Natural killer cell (primary cell): ENCODE results near the gene BET1. TPM values are rescaled to one million over a fixed set of nuclear protein-coding genes. Genes with fewer than 3 reads are reported as not detected.

Experiments used
- ATAC-seq, 3 donors: fragments of 150-1000 bp in 2 of 3; fragments of 200-7000 bp in 1 of 3; cut with Tn5 transposase; 1 replicate in 1 of 3; 2 replicates in 2 of 3; pipeline ENCODE4 v1.10.0; 2021; ENCODE audit warnings: mild to moderate bottlenecking in 2 of 3, moderate library complexity in 2 of 3
- DNase-seq, 2 donors: peaks; one replicate each; pipeline versions ENCODE4 v3.0.0 to v3.0.0-alpha.2; 2013 to 2021; ENCODE audit warnings: mixed read lengths in 1 of 2
- H3K27ac ChIP-seq: one replicate; pipeline ENCODE4 v1.5.1; 2013; ENCODE audit warnings: mild to moderate bottlenecking, low read length
- H3K27me3 ChIP-seq: one replicate; pipeline ENCODE4 v1.6.1; 2013; ENCODE audit warnings: low read length; ENCODE audit not compliant: control insufficient read depth, insufficient read depth
- H3K36me3 ChIP-seq: one replicate; pipeline ENCODE4 v1.6.1; 2013; ENCODE audit warnings: low read length; ENCODE audit not compliant: control insufficient read depth, insufficient read depth
- H3K4me1 ChIP-seq: one replicate; pipeline ENCODE4 v1.6.1; 2013; ENCODE audit warnings: low read length; ENCODE audit not compliant: control insufficient read depth, insufficient read depth
- H3K4me3 ChIP-seq: one replicate; pipeline ENCODE4 v1.5.1; 2013; ENCODE audit warnings: low read length
- H3K9me3 ChIP-seq: one replicate; pipeline ENCODE4 v1.6.1; 2013; ENCODE audit warnings: low read length; ENCODE audit not compliant: control insufficient read depth, insufficient read depth
- H3K27ac Mint-ChIP-seq, 2 donors: one replicate each; pipeline ENCODE4 v1.8.0; 2022; ENCODE audit warnings: mild to moderate bottlenecking in 2 of 2, mixed read lengths in 2 of 2, moderate library complexity in 1 of 2
- H3K27me3 Mint-ChIP-seq, 2 donors: one replicate each; pipeline ENCODE4 v1.8.0; 2022; ENCODE audit warnings: low read depth in 2 of 2, mixed read lengths in 2 of 2
- H3K36me3 Mint-ChIP-seq: one replicate; pipeline ENCODE4 v1.8.0; 2022; ENCODE audit warnings: mixed read lengths
- H3K4me1 Mint-ChIP-seq, 2 donors: one replicate each; pipeline ENCODE4 v1.8.0; 2022; ENCODE audit warnings: mixed read lengths in 2 of 2
- H3K4me3 Mint-ChIP-seq: one replicate; pipeline ENCODE4 v1.8.0; 2022; ENCODE audit warnings: mild to moderate bottlenecking, moderate library complexity, mixed read lengths
- H3K9me3 Mint-ChIP-seq, 2 donors: one replicate each; pipeline ENCODE4 v1.8.0; 2022; ENCODE audit warnings: mixed read lengths in 2 of 2
- WGBS: methylation state at CpG from one replicate; pipeline ENCODE4 v1.1.7; 2013; ENCODE audit warnings: missing lambda C conversion rate; ENCODE audit not compliant: insufficient coverage; 5-methylcytosine and 5-hydroxymethylcytosine counted together
- intact Hi-C: fragments of 100-400 bp; cut with micrococcal nuclease; formaldehyde crosslinking; loops from one replicate; pipeline ENCODE4 v1.14.2; 2022
- total RNA-seq, 4 donors: library from RNA; stranded (reverse); fragments of 120-200 nt in 1 of 4; gene quantifications; one replicate each; pipeline versions ENCODE4 v1.2.3 to v1.2.4, GENCODE V29; 2013 to 2022
- TF ChIP-seq, protein P1 (sequence below): fragments of 200-600 bp; IDR thresholded peaks from one replicate; pipeline ENCODE4 v1.8.0; 2022; ENCODE audit warnings: antibody characterized with exemption

Gene BET1
- total RNA-seq, 3 donors from 2014 or later (not counting 1 experiment from before 2014, with no cell fraction given) = 13.1 to 14.0 (median 13.9) TPM

DNA sequence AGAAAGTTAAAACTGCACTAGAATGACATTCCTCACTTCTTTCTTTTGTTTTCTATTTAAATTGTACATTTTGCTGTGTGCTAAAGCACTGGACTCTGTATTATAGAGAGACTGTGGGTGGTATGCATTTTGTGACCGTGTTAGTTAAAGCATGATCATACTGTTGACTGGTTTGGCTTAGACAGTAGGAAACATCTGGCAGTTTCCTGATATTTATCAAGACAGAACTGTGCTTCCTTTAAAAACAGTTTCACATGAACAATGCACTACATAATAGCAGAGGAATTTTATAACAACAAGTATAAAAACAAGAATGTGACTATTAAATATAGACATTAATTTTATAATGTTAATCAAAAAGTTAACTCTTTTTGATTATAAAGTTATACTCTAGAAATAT, 59.5 kb downstream of the BET1 start:
- Histone ChIP-seq H3K27me3 (peaks cover 4% of the 10 kb centered on the region), H3K4me1 (no peaks in the 10 kb centered on the region), H3K4me3 (no peak overlapping the region), H3K27ac (no peak overlapping the region), H3K9me3 (no peaks in the 10 kb centered on the region), H3K36me3 (no peaks in the 10 kb centered on the region)
- Mint-ChIP-seq H3K4me1 (no peaks in the 10 kb centered on the region), H3K9me3 (no peaks in the 10 kb centered on the region), H3K27ac (no peak overlapping the region), H3K36me3 (no peaks in the 10 kb centered on the region), H3K27me3 (peaks cover 22 to 27% of the 10 kb centered on the region in 2 donors), H3K4me3 (no peak overlapping the region)
- WGBS = 0% methylated on average over 1 of the region's 1 CpG
- TF ChIP-seq, protein P1, sequence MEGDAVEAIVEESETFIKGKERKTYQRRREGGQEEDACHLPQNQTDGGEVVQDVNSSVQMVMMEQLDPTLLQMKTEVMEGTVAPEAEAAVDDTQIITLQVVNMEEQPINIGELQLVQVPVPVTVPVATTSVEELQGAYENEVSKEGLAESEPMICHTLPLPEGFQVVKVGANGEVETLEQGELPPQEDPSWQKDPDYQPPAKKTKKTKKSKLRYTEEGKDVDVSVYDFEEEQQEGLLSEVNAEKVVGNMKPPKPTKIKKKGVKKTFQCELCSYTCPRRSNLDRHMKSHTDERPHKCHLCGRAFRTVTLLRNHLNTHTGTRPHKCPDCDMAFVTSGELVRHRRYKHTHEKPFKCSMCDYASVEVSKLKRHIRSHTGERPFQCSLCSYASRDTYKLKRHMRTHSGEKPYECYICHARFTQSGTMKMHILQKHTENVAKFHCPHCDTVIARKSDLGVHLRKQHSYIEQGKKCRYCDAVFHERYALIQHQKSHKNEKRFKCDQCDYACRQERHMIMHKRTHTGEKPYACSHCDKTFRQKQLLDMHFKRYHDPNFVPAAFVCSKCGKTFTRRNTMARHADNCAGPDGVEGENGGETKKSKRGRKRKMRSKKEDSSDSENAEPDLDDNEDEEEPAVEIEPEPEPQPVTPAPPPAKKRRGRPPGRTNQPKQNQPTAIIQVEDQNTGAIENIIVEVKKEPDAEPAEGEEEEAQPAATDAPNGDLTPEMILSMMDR = no peak
- ATAC-seq (no peak), DNase-seq (no peak)
- intact Hi-C loops = no loop called here

DNA sequence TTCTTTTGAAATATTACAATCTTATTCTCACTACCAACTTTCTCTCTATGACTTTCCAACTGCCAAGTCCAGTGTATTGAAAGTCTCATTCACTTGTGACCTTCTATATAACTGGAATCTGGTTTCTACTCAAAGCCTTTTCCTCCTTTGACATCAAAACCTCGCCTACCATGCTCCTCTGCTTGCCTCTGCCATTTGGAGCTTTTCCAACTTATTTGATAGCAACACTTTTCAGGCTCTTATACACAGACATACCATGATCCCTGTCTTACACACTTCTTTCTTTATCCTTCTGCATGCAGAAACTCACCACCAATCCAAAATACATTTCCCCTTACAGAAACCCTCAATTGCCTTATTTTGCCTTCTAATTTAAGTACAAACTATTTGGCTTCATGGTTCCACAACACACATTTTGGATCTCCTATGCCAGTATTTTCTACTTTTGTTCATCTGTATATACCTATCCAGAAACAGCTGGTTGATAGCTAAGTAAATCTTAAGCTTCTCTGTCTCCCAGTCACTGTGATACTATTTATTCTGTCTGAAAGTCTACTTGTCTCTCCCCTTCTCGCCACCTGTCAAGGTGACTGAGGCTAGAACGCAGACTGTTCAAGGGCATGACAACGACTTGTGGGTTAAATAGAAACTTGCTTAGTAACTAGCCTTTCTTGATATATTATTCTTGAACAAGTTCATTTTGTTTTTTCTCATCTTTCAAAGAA, 60.2 kb downstream of the BET1 start:
- intact Hi-C loops = no loop called here
- Mint-ChIP-seq H3K4me1 (no peaks in the 10 kb centered on the region), H3K4me3 (no peak overlapping the region), H3K36me3 (no peaks in the 10 kb centered on the region), H3K27me3 (peaks cover 23 to 30% of the 10 kb centered on the region in 2 donors), H3K9me3 (no peaks in the 10 kb centered on the region), H3K27ac (no peak overlapping the region)
- TF ChIP-seq, protein P1 = no peak
- H3K9me3 ChIP-seq = no peaks in the 10 kb centered on the region
- peaks cover 4% of the 10 kb centered on the region for H3K27me3 ChIP-seq
- ATAC-seq = no peak
- H3K4me1 ChIP-seq = no peaks in the 10 kb centered on the region
- no peak for DNase-seq
- H3K27ac ChIP-seq = no peak overlapping the region
- WGBS = 53% methylated on average over 4 of the region's 4 CpGs
- H3K36me3 ChIP-seq = no peaks in the 10 kb centered on the region
- no peak overlapping the region for H3K4me3 ChIP-seq

Other genes starting within 250 kb of the BET1 start
- gene TFPI2, start 113.6 kb downstream of the BET1 start, total RNA-seq = not detected
- not detected for gene GNGT1, start 97.8 kb downstream of the BET1 start, total RNA-seq
- 1 to 10 TPM in 2 of 3 donors, under 1 TPM in 1; 0.57 to 4.0 (median 1.5) TPM for gene GNG11, start 82.6 kb downstream of the BET1 start, total RNA-seq